Measurements from ENCODE around the gene GPC6.

DNA sequence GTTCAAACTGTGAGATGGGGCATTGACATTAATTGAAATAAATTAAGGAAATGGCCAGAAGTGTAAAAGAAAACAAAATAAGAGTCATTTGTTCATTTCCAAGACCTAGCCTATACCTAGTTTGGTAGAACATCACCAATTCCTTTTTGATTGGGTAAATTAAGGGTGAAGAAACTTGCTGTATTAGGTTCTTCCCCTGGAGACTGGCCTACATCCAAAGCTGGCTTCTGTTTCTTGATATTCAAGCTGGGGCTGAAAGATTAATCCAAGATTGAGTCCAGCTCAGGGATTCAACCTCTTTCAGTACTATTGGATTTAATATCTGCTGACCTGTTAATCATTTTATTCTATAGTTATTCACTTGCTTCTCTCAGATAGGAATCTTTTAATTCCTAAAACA lies 183.2 kb downstream of the GPC6 start:
- TF ChIP-seq EZH2phosphoT487 (IDR thresholded peaks at IDR 0.05; ENCODE audit: low read depth, severe bottlenecking, unreplicated experiment) (no peak), EZH2 (IDR thresholded peaks at IDR 0.05; ENCODE audit: borderline replicate concordance) (no peak)
- TF ChIP-seq, protein P1, sequence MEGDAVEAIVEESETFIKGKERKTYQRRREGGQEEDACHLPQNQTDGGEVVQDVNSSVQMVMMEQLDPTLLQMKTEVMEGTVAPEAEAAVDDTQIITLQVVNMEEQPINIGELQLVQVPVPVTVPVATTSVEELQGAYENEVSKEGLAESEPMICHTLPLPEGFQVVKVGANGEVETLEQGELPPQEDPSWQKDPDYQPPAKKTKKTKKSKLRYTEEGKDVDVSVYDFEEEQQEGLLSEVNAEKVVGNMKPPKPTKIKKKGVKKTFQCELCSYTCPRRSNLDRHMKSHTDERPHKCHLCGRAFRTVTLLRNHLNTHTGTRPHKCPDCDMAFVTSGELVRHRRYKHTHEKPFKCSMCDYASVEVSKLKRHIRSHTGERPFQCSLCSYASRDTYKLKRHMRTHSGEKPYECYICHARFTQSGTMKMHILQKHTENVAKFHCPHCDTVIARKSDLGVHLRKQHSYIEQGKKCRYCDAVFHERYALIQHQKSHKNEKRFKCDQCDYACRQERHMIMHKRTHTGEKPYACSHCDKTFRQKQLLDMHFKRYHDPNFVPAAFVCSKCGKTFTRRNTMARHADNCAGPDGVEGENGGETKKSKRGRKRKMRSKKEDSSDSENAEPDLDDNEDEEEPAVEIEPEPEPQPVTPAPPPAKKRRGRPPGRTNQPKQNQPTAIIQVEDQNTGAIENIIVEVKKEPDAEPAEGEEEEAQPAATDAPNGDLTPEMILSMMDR (IDR thresholded peaks at IDR 0.05; ENCODE audit: poor library complexity): no peak
